Natural killer cell (primary cell): ENCODE results near the gene GRID1. TPM values are rescaled to one million over a fixed set of nuclear protein-coding genes. Genes with fewer than 3 reads are reported as not detected.
A peak's percentile ranks its signal among the peaks of the same experiment; 100 is the strongest.

ENCODE experiments used
- ATAC-seq, 3 donors: fragments of 150-1000 bp in 2 of 3; fragments of 200-7000 bp in 1 of 3; cut with Tn5 transposase; 1 replicate in 1 of 3; 2 replicates in 2 of 3; pipeline ENCODE4 v1.10.0; 2021; ENCODE audit warnings: mild to moderate bottlenecking in 2 of 3, moderate library complexity in 2 of 3
- DNase-seq, 2 donors: peaks; one replicate each; pipeline versions ENCODE4 v3.0.0 to v3.0.0-alpha.2; 2013 to 2021; ENCODE audit warnings: mixed read lengths in 1 of 2
- H3K27ac ChIP-seq: one replicate; pipeline ENCODE4 v1.5.1; 2013; ENCODE audit warnings: mild to moderate bottlenecking, low read length
- H3K27me3 ChIP-seq: one replicate; pipeline ENCODE4 v1.6.1; 2013; ENCODE audit warnings: low read length; ENCODE audit not compliant: control insufficient read depth, insufficient read depth
- H3K36me3 ChIP-seq: one replicate; pipeline ENCODE4 v1.6.1; 2013; ENCODE audit warnings: low read length; ENCODE audit not compliant: control insufficient read depth, insufficient read depth
- H3K4me1 ChIP-seq: one replicate; pipeline ENCODE4 v1.6.1; 2013; ENCODE audit warnings: low read length; ENCODE audit not compliant: control insufficient read depth, insufficient read depth
- H3K4me3 ChIP-seq: one replicate; pipeline ENCODE4 v1.5.1; 2013; ENCODE audit warnings: low read length
- H3K9me3 ChIP-seq: one replicate; pipeline ENCODE4 v1.6.1; 2013; ENCODE audit warnings: low read length; ENCODE audit not compliant: control insufficient read depth, insufficient read depth
- H3K27ac Mint-ChIP-seq, 2 donors: one replicate each; pipeline ENCODE4 v1.8.0; 2022; ENCODE audit warnings: mild to moderate bottlenecking in 2 of 2, mixed read lengths in 2 of 2, moderate library complexity in 1 of 2
- H3K27me3 Mint-ChIP-seq, 2 donors: one replicate each; pipeline ENCODE4 v1.8.0; 2022; ENCODE audit warnings: low read depth in 2 of 2, mixed read lengths in 2 of 2
- H3K36me3 Mint-ChIP-seq: one replicate; pipeline ENCODE4 v1.8.0; 2022; ENCODE audit warnings: mixed read lengths
- H3K4me1 Mint-ChIP-seq, 2 donors: one replicate each; pipeline ENCODE4 v1.8.0; 2022; ENCODE audit warnings: mixed read lengths in 2 of 2
- H3K4me3 Mint-ChIP-seq: one replicate; pipeline ENCODE4 v1.8.0; 2022; ENCODE audit warnings: mild to moderate bottlenecking, moderate library complexity, mixed read lengths
- H3K9me3 Mint-ChIP-seq, 2 donors: one replicate each; pipeline ENCODE4 v1.8.0; 2022; ENCODE audit warnings: mixed read lengths in 2 of 2
- WGBS: methylation state at CpG from one replicate; pipeline ENCODE4 v1.1.7; 2013; ENCODE audit warnings: missing lambda C conversion rate; ENCODE audit not compliant: insufficient coverage; 5-methylcytosine and 5-hydroxymethylcytosine counted together
- intact Hi-C: fragments of 100-400 bp; cut with micrococcal nuclease; formaldehyde crosslinking; loops from one replicate; pipeline ENCODE4 v1.14.2; 2022
- total RNA-seq, 4 donors: library from RNA; stranded (reverse); fragments of 120-200 nt in 1 of 4; gene quantifications; one replicate each; pipeline versions ENCODE4 v1.2.3 to v1.2.4, GENCODE V29; 2013 to 2022
- TF ChIP-seq, protein P1 (sequence below): fragments of 200-600 bp; IDR thresholded peaks from one replicate; pipeline ENCODE4 v1.8.0; 2022; ENCODE audit warnings: antibody characterized with exemption

Gene GRID1
- total RNA-seq, 3 donors from 2014 or later (not counting 1 experiment from before 2014, with no cell fraction given): not detected

DNA sequence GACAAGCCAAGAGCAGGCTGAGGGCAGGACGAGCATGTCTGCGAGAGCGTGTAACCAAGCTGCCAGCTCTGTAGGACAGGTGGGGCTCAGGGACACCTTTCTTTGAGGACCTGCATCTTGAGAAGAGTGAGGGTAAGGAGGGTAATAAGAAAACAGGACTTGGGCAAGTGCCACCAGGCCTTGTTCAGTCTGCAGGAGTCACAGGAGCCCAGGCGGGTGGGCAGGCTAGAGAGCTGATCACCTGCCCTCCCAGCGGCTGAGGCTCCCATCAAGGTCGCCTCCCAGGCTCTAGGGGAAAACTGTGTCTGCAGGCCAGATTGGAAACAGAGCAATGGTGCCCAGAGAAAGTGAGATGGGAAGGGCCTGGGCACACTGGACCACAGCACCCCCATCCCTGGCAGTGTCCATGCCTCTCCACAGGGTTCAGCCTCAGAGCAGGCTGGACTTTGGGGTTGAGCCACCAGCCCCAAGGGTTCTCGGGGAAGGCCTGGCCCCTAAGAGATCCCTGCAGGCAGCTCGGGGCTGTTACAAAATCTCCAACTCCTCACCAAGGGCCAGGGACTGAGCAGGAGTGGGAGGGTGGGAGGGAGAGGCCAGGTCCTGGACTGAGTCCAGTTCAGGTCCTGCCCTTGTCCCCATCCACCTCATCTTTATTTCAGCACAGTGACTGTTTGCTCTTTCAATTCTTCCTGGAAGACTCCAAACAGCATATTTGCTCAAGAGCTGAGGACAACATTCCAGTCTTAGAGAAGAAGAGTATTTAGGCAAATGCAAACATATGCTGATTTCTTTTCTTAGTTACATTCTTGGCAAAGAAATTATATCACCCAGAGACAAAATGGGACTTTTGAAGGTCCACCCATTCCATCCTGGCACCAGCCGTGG, 161.9 kb downstream of the GRID1 start:
- H3K27me3 ChIP-seq: no peaks in the 10 kb centered on the region
- no peaks in the 10 kb centered on the region for H3K9me3 Mint-ChIP-seq
- H3K27me3 Mint-ChIP-seq: peaks cover 7 to 9% of the 10 kb centered on the region in 2 donors
- no peak overlapping the region for H3K4me3 Mint-ChIP-seq
- no peaks in the 10 kb centered on the region for H3K9me3 ChIP-seq
- WGBS: 82% methylated on average over 7 of the region's 9 CpGs
- H3K4me3 ChIP-seq: no peak overlapping the region
- H3K27ac ChIP-seq: no peak overlapping the region
- ATAC-seq: no peak
- no peaks in the 10 kb centered on the region for H3K36me3 ChIP-seq
- TF ChIP-seq, protein P1, sequence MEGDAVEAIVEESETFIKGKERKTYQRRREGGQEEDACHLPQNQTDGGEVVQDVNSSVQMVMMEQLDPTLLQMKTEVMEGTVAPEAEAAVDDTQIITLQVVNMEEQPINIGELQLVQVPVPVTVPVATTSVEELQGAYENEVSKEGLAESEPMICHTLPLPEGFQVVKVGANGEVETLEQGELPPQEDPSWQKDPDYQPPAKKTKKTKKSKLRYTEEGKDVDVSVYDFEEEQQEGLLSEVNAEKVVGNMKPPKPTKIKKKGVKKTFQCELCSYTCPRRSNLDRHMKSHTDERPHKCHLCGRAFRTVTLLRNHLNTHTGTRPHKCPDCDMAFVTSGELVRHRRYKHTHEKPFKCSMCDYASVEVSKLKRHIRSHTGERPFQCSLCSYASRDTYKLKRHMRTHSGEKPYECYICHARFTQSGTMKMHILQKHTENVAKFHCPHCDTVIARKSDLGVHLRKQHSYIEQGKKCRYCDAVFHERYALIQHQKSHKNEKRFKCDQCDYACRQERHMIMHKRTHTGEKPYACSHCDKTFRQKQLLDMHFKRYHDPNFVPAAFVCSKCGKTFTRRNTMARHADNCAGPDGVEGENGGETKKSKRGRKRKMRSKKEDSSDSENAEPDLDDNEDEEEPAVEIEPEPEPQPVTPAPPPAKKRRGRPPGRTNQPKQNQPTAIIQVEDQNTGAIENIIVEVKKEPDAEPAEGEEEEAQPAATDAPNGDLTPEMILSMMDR: no peak
- H3K36me3 Mint-ChIP-seq: no peaks in the 10 kb centered on the region
- H3K27ac Mint-ChIP-seq: no peak overlapping the region
- intact Hi-C loops: no loop called here
- no peaks in the 10 kb centered on the region for H3K4me1 Mint-ChIP-seq
- no peak for DNase-seq
- no peaks in the 10 kb centered on the region for H3K4me1 ChIP-seq

GRCh38 chr10:86203162-86203905, 163.3 kb downstream of the GRID1 start:
- Mint-ChIP-seq H3K27me3 (peaks cover 7 to 9% of the 10 kb centered on the region in 2 donors), H3K36me3 (no peaks in the 10 kb centered on the region), H3K4me1 (no peaks in the 10 kb centered on the region), H3K9me3 (no peaks in the 10 kb centered on the region), H3K27ac (no peak overlapping the region), H3K4me3 (no peak overlapping the region)
- Histone ChIP-seq H3K4me1 (no peaks in the 10 kb centered on the region), H3K9me3 (no peaks in the 10 kb centered on the region), H3K4me3 (no peak overlapping the region), H3K36me3 (no peaks in the 10 kb centered on the region), H3K27me3 (no peaks in the 10 kb centered on the region), H3K27ac (no peak overlapping the region)
- intact Hi-C loops: no loop called here
- ATAC-seq (no peak), DNase-seq (peak in 1 of 2 donors; percentile 6)
- WGBS: 55% methylated on average over 11 of the region's 11 CpGs
- TF ChIP-seq, protein P1: no peak

DNA sequence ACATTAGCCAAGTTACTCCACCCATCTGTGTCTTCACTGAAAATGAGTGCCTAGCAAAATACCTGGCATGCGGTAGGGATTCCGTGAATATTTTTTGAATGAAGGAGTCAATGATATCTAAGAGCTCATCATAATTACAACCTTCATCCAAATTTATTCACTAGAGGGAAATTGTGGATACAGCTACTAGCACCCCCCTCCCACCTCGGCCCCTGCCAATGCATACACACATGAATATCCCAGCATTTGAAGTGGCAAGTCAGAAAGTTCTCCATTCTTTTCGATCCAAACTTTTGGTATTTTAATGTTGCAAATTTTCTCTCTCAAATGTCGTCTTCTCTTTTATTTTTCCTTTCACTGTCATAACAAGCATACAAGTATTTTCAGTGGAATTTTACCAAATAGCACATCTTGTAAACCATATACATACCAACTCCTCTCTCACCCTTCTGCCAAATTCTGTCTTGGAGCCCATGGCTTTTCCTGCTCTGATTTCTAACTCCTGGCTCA, 164.3 kb downstream of the GRID1 start:
- no peaks in the 10 kb centered on the region for H3K36me3 ChIP-seq
- no peaks in the 10 kb centered on the region for H3K4me1 ChIP-seq
- no peak overlapping the region for H3K27ac ChIP-seq
- Mint-ChIP-seq H3K9me3 (no peaks in the 10 kb centered on the region), H3K27ac (no peak overlapping the region), H3K36me3 (no peaks in the 10 kb centered on the region), H3K4me1 (no peaks in the 10 kb centered on the region), H3K4me3 (no peak overlapping the region), H3K27me3 (peaks cover 7 to 9% of the 10 kb centered on the region in 2 donors)
- intact Hi-C loops: no loop called here
- TF ChIP-seq, protein P1: no peak
- no peak overlapping the region for H3K4me3 ChIP-seq
- H3K9me3 ChIP-seq: no peaks in the 10 kb centered on the region
- WGBS: 71% methylated on average over 3 of the region's 5 CpGs
- DNase-seq (no peak), ATAC-seq (no peak)
- H3K27me3 ChIP-seq: no peaks in the 10 kb centered on the region
